Dermis microvascular lymphatic vessel endothelial cell (primary cell): ENCODE measurements around the gene S100G. TPM values are rescaled to one million over a fixed set of nuclear protein-coding genes. Genes with fewer than 3 reads are reported as not detected.

ENCODE experiments used
- total RNA-seq: library from RNA; depleted of rRNA; stranded (reverse); fragments of >200 nt; gene quantifications from 2 replicates; pipeline ENCODE4 v1.2.1, GENCODE V29; 2014

S100G gene
- total RNA-seq, 1 donor from 2014 or later, result not detected

Other genes starting within 250 kb of the S100G start
- gene CTPS2, start 62.5 kb downstream of the S100G start, total RNA-seq, result 11.8 and 13.0 TPM in 2 replicates
- 22.4 and 30.4 TPM in 2 replicates for gene SYAP1, start 69.5 kb downstream of the S100G start, total RNA-seq
- 4.9 and 5.3 TPM in 2 replicates for gene TXLNG, start 136.3 kb downstream of the S100G start, total RNA-seq
- 113 and 162 TPM in 2 replicates for gene RBBP7, start 220.2 kb downstream of the S100G start, total RNA-seq